HEK293 (cell line): Measurements from ENCODE around the gene LRP10.

Source experiments
- CTCF ChIA-PET: fragments of 350-600 bp; formaldehyde crosslinking; extraction: SDS; loops from one replicate; lab custom pipeline; 2021; ENCODE audit warnings: antibody characterized with exemption; lab: Yijun Ruan, JAX
- POLR2A ChIA-PET: fragments of 300-600 bp; formaldehyde crosslinking; extraction: SDS; loops from one replicate; lab custom pipeline; 2020; ENCODE audit warnings: antibody characterized with exemption, inconsistent platforms; lab: Yijun Ruan, JAX
- H3K27ac ChIP-seq: fragments of 200-500 bp; sonication (Bioruptor generic); 2 replicates; pipeline ENCODE4 v1.5.1; 2014; ENCODE audit warnings: low read depth, low read length, control low read depth, inconsistent platforms; ENCODE audit errors: extremely low read depth
- H3K36me3 ChIP-seq, 2 experiments: fragments of 200-500 bp in 1 of 2; sonication (Bioruptor generic) in 1 of 2; 1 replicate in 1 of 2; 2 replicates in 1 of 2; pipeline ENCODE4 v1.5.1; 2014 to 2017; ENCODE audit warnings: inconsistent platforms in 2 of 2, low read length in 2 of 2; ENCODE audit not compliant: control insufficient read depth in 2 of 2, insufficient read depth in 1 of 2
- H3K4me1 ChIP-seq: fragments of 200-500 bp; sonication (Bioruptor generic); 2 replicates; pipeline ENCODE4 v1.5.1; 2014; ENCODE audit warnings: mild to moderate bottlenecking, low read length, inconsistent platforms; ENCODE audit not compliant: control insufficient read depth, insufficient read depth
- H3K4me3 ChIP-seq: 2 replicates; pipeline ENCODE4 v1.5.1; 2011; ENCODE audit warnings: low read depth, mild to moderate bottlenecking, control low read depth, low read length, moderate library complexity
- H3K9me3 ChIP-seq: fragments of 200-500 bp; sonication (Bioruptor generic); 2 replicates; pipeline ENCODE4 v1.5.1; 2014; ENCODE audit warnings: low read depth, low read length, inconsistent platforms; ENCODE audit not compliant: control insufficient read depth, insufficient read depth
- BCL11A ChIP-seq: fragments of 450-650 bp; formaldehyde crosslinking; IDR thresholded peaks from 2 replicates; pipeline ENCODE4 v1.5.1; 2016; ENCODE audit warnings: low read depth, missing biosample characterization, missing genetic modification characterization
- BCL11B ChIP-seq: fragments of 450-650 bp; formaldehyde crosslinking; IDR thresholded peaks from 2 replicates; pipeline ENCODE4 v1.5.1; 2016; ENCODE audit warnings: low read depth, missing biosample characterization, missing genetic modification characterization
- GFI1B ChIP-seq: fragments of 450-650 bp; formaldehyde crosslinking; IDR thresholded peaks from 2 replicates; pipeline ENCODE4 v1.5.1; 2016; ENCODE audit warnings: missing biosample characterization, missing genetic modification characterization
- HOXD13 ChIP-seq: sonication (generic); formaldehyde crosslinking; IDR thresholded peaks from 2 replicates; pipeline ENCODE4 v1.8.0; 2022; ENCODE audit warnings: missing genetic modification reagents, borderline replicate concordance
- SCRT2 ChIP-seq: fragments of 450-650 bp; formaldehyde crosslinking; IDR thresholded peaks from 2 replicates; pipeline ENCODE4 v1.5.1; 2016; ENCODE audit warnings: missing biosample characterization, missing genetic modification characterization
- ZBTB21 ChIP-seq: fragments of 450-650 bp; formaldehyde crosslinking; IDR thresholded peaks from 2 replicates; pipeline ENCODE4 v1.5.1; 2017; ENCODE audit warnings: missing biosample characterization, missing genetic modification characterization
- ZBTB7A ChIP-seq: fragments of 450-650 bp; formaldehyde crosslinking; IDR thresholded peaks from 2 replicates; pipeline ENCODE4 v1.5.1; 2016; ENCODE audit warnings: low read depth, missing biosample characterization, missing genetic modification characterization
- ZNF121 ChIP-seq: fragments of 450-650 bp; formaldehyde crosslinking; IDR thresholded peaks from 2 replicates; pipeline ENCODE4 v1.5.1; 2016; ENCODE audit warnings: missing biosample characterization, missing genetic modification characterization
- ZNF157 ChIP-seq: fragments of 450-650 bp; formaldehyde crosslinking; IDR thresholded peaks from 2 replicates; pipeline ENCODE4 v1.5.1; 2016; ENCODE audit warnings: missing biosample characterization, missing genetic modification characterization
- ZNF18 ChIP-seq: fragments of 450-650 bp; formaldehyde crosslinking; IDR thresholded peaks from 2 replicates; pipeline ENCODE4 v1.5.1; 2016; ENCODE audit warnings: missing biosample characterization, missing genetic modification characterization
- ZNF302 ChIP-seq: fragments of 450-650 bp; formaldehyde crosslinking; IDR thresholded peaks from 2 replicates; pipeline ENCODE4 v1.5.1; 2016; ENCODE audit warnings: missing biosample characterization, missing genetic modification characterization, low read depth
- ZNF354C ChIP-seq: fragments of 450-650 bp; formaldehyde crosslinking; IDR thresholded peaks from 2 replicates; pipeline ENCODE4 v1.5.1; 2016; ENCODE audit warnings: missing biosample characterization, missing genetic modification characterization, low read depth, borderline replicate concordance
- ZNF362 ChIP-seq: fragments of 450-650 bp; formaldehyde crosslinking; IDR thresholded peaks from 2 replicates; pipeline ENCODE4 v1.5.1; 2016; ENCODE audit warnings: missing biosample characterization, missing genetic modification characterization
- ZNF473 ChIP-seq: fragments of 450-650 bp; formaldehyde crosslinking; IDR thresholded peaks from 2 replicates; pipeline ENCODE4 v1.5.1; 2017; ENCODE audit warnings: missing biosample characterization, missing genetic modification characterization
- ZNF521 ChIP-seq: fragments of 450-650 bp; formaldehyde crosslinking; IDR thresholded peaks from 2 replicates; pipeline ENCODE4 v1.5.1; 2017; ENCODE audit warnings: missing biosample characterization, mild to moderate bottlenecking, missing genetic modification characterization
- ZNF530 ChIP-seq: fragments of 450-650 bp; formaldehyde crosslinking; IDR thresholded peaks from 2 replicates; pipeline ENCODE4 v1.5.1; 2016; ENCODE audit warnings: low read depth, missing biosample characterization, missing genetic modification characterization
- ZNF544 ChIP-seq: fragments of 450-650 bp; formaldehyde crosslinking; IDR thresholded peaks from 2 replicates; pipeline ENCODE4 v1.5.0; 2017; ENCODE audit warnings: missing biosample characterization, missing genetic modification characterization
- ZNF548 ChIP-seq: fragments of 450-650 bp; formaldehyde crosslinking; IDR thresholded peaks from 2 replicates; pipeline ENCODE4 v1.5.1; 2016; ENCODE audit warnings: missing biosample characterization, missing genetic modification characterization
- ZNF549 ChIP-seq: fragments of 450-650 bp; IDR thresholded peaks from 2 replicates; pipeline ENCODE4 v1.5.1; 2018; ENCODE audit warnings: missing biosample characterization, missing genetic modification characterization, mild to moderate bottlenecking, inconsistent platforms, moderate library complexity
- ZNF560 ChIP-seq: fragments of 450-650 bp; formaldehyde crosslinking; IDR thresholded peaks from 2 replicates; pipeline ENCODE4 v1.5.1; 2017; ENCODE audit warnings: missing biosample characterization, missing genetic modification characterization, borderline replicate concordance
- ZNF658 ChIP-seq: fragments of 450-650 bp; formaldehyde crosslinking; IDR thresholded peaks from 2 replicates; pipeline ENCODE4; 2016; ENCODE audit warnings: missing biosample characterization, missing genetic modification characterization
- ZNF707 ChIP-seq: fragments of 450-650 bp; formaldehyde crosslinking; IDR thresholded peaks from 2 replicates; pipeline ENCODE4 v1.5.1; 2016; ENCODE audit warnings: missing biosample characterization, missing genetic modification characterization
- ZNF785 ChIP-seq: fragments of 450-650 bp; formaldehyde crosslinking; IDR thresholded peaks from 2 replicates; pipeline ENCODE4 v1.5.1; 2016; ENCODE audit warnings: missing biosample characterization, missing genetic modification characterization
- ZNF830 ChIP-seq: fragments of 450-650 bp; IDR thresholded peaks from 2 replicates; pipeline ENCODE4 v1.5.0; 2018; ENCODE audit warnings: missing biosample characterization, missing genetic modification characterization, low read depth, mild to moderate bottlenecking, moderate library complexity
- TF ChIP-seq, protein P1 (sequence below): fragments of 450-650 bp; formaldehyde crosslinking; IDR thresholded peaks from 2 replicates; pipeline ENCODE4 v1.5.1; 2016; ENCODE audit warnings: missing biosample characterization, missing genetic modification characterization, low read depth
- TF ChIP-seq, protein P2 (sequence below): fragments of 450-650 bp; formaldehyde crosslinking; IDR thresholded peaks from 2 replicates; pipeline ENCODE4 v1.5.1; 2016; ENCODE audit warnings: missing biosample characterization, missing genetic modification characterization

LRP10 gene

DNA sequence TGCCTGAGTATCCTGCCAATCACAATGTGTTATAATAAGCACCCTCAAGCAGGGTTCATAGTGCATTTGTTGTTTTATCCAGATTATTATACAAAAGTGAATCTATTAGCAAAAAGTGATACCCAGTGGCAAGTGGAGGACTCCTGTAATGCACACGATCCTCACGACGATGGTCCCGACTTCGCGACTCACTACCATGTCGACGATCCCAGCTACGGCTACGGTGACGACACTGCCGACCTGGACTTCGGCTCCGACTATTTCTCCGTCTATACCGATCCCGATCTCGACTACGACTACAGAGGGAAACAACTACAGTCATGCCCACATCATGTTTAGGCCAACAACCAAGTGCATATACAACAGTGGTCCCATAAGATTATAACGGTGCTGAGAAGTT, 34.5 kb downstream of the LRP10 start (continued):
- no peak for TF ChIP-seq ZNF830
- TF ChIP-seq ZNF362: no peak
- no peak for TF ChIP-seq ZNF157 (tag by site-specific recombination)
- TF ChIP-seq ZNF658 (tag by site-specific recombination): no peak
- TF ChIP-seq ZNF18 (tag by site-specific recombination): no peak
- TF ChIP-seq ZNF785: no peak

GRCh38 chr14:22907429-22907828, 35.9 kb downstream of the LRP10 start:
- TF ChIP-seq, protein P1, sequence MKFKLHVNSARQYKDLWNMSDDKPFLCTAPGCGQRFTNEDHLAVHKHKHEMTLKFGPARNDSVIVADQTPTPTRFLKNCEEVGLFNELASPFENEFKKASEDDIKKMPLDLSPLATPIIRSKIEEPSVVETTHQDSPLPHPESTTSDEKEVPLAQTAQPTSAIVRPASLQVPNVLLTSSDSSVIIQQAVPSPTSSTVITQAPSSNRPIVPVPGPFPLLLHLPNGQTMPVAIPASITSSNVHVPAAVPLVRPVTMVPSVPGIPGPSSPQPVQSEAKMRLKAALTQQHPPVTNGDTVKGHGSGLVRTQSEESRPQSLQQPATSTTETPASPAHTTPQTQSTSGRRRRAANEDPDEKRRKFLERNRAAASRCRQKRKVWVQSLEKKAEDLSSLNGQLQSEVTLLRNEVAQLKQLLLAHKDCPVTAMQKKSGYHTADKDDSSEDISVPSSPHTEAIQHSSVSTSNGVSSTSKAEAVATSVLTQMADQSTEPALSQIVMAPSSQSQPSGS: peak; percentile 61
- no peak for TF ChIP-seq ZNF544 (tag by site-specific recombination)
- TF ChIP-seq ZBTB7A (tag by site-specific recombination): no peak
- Histone ChIP-seq H3K27ac (no peak overlapping the region), H3K4me1 (no peaks in the 10 kb centered on the region), H3K36me3 (peaks cover 78 to 86% of the 10 kb centered on the region in 2 experiments), H3K9me3 (no peaks in the 10 kb centered on the region), H3K4me3 (no peak overlapping the region)
- ChIA-PET POLR2A (interaction anchor here (0.7 to 1.5 kb wide), 4 partner anchors 8 to 22 kb away, joined by 3 to 5 read pairs (median 4); partner anchors contain the start of genes PRMT5 and RBM23), CTCF (interaction anchor here (0.6 to 1.5 kb wide), 3 partner anchors 11 to 255 kb away, joined by 3 to 10 read pairs (median 4); no protein-coding TSS in a partner anchor)

GRCh38 chr14:22908601-22909000, 37.1 kb downstream of the LRP10 start:
- no peak for TF ChIP-seq ZNF785
- TF ChIP-seq ZNF121: no peak
- no peak for TF ChIP-seq SCRT2 (tag by site-specific recombination)
- TF ChIP-seq ZNF544 (tag by site-specific recombination): no peak
- TF ChIP-seq HOXD13: no peak
- TF ChIP-seq ZNF530: no peak
- Histone ChIP-seq H3K4me1 (no peaks in the 10 kb centered on the region), H3K36me3 (peaks cover 75% of the 10 kb centered on the region in 2 experiments), H3K4me3 (no peak overlapping the region), H3K9me3 (no peaks in the 10 kb centered on the region), H3K27ac (no peak overlapping the region)
- ChIA-PET CTCF (interaction anchor here (1.3 to 1.5 kb wide), 2 partner anchors 13 to 78 kb away, joined by 3 to 4 read pairs; no protein-coding TSS in a partner anchor), POLR2A (interaction anchor here (1.4 kb wide), 1 partner anchor 10 kb away, joined by 4 read pairs; the partner anchor contains the start of gene RBM23)

- no peaks in the 10 kb centered on the region for H3K4me1 ChIP-seq
- H3K4me3 ChIP-seq: no peak overlapping the region
- H3K27ac ChIP-seq: no peak overlapping the region
- no peaks in the 10 kb centered on the region for H3K9me3 ChIP-seq
- CTCF ChIA-PET: interaction anchor here (0.5 to 2.1 kb wide), 4 partner anchors 11 to 168 kb away, joined by 3 to 7 read pairs (median 3); no protein-coding TSS in a partner anchor
- H3K36me3 ChIP-seq: peaks cover 56 to 63% of the 10 kb centered on the region in 2 experiments
- POLR2A ChIA-PET: no interaction called here
- TF ChIP-seq BCL11B (tag by site-specific recombination) (no peak), ZNF548 (tag by site-specific recombination) (no peak), ZNF560 (tag by site-specific recombination) (no peak), ZNF354C (tag by site-specific recombination) (no peak), ZNF302 (tag by site-specific recombination) (no peak), ZNF521 (no peak), ZBTB21 (tag by site-specific recombination) (no peak), GFI1B (tag by site-specific recombination) (no peak), ZNF707 (tag by site-specific recombination) (no peak), BCL11A (tag by site-specific recombination) (no peak), ZNF473 (tag by site-specific recombination) (no peak), ZNF549 (no peak)
- TF ChIP-seq, protein P2, sequence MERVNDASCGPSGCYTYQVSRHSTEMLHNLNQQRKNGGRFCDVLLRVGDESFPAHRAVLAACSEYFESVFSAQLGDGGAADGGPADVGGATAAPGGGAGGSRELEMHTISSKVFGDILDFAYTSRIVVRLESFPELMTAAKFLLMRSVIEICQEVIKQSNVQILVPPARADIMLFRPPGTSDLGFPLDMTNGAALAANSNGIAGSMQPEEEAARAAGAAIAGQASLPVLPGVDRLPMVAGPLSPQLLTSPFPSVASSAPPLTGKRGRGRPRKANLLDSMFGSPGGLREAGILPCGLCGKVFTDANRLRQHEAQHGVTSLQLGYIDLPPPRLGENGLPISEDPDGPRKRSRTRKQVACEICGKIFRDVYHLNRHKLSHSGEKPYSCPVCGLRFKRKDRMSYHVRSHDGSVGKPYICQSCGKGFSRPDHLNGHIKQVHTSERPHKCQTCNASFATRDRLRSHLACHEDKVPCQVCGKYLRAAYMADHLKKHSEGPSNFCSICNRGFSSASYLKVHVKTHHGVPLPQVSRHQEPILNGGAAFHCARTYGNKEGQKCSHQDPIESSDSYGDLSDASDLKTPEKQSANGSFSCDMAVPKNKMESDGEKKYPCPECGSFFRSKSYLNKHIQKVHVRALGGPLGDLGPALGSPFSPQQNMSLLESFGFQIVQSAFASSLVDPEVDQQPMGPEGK (tag by site-specific recombination): no peak
Observed at GRCh38 chr14:22910916-22911315, 39.4 kb downstream of the LRP10 start.
